NCI-H2107 treated with DMSO at 0.1 percent for 48 hours (cell line): ENCODE data around the gene FOXK2.

Source experiments
- DNase-seq: peaks from one replicate; lab custom pipeline; 2025; ENCODE audit not compliant: unreplicated experiment; lab: John Stamatoyannopoulos, UW

FOXK2 gene

DNA sequence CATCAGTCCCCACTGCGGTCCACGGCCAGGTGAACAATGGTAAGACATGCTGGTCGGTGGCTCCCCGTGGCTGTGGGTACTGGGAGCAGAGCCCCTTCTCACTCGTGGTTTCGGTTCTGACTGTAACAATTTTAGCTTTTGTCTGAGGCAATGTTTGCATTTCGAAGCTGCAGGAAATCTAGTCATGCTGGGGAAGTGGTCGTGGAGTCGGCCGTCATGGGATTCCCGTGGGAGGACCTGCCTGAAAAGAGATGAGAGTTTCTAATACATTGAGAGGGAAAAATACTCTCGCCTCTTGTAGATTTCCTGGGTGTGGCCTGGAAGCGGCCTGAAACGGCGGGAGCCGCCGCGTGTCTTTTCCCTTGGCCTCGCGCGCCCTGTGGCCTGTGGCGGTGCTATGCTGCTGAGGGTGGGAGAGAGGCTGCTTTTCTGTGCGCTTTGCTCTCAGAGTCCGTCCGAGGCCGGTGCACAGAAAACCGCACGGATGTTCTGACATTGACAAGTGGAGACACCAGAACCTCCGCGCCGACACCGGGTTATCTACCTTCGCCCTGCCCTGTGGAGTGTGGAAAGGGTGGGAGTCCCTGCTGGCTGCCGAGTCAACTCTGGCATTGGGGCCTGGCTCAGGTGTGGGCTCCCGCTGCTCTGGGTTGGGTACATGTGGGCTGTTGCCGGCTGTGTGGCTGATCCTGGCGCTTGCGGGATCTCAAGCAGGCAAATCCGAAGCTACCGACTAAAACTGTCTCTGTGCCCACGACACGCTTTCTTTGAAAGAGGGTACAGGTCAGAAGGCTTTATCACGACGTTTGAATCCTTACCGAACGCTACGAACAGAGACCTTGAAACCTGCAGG is 67.9 kb downstream of the FOXK2 start:
- DNase-seq = no peak

GRCh38 chr17:82588266-82589175 is 69.0 kb downstream of the FOXK2 start:
- DNase-seq = no peak

- DNase-seq = no peak
Measured at GRCh38 chr17:82589851-82590180, 70.3 kb downstream of the FOXK2 start.

DNA sequence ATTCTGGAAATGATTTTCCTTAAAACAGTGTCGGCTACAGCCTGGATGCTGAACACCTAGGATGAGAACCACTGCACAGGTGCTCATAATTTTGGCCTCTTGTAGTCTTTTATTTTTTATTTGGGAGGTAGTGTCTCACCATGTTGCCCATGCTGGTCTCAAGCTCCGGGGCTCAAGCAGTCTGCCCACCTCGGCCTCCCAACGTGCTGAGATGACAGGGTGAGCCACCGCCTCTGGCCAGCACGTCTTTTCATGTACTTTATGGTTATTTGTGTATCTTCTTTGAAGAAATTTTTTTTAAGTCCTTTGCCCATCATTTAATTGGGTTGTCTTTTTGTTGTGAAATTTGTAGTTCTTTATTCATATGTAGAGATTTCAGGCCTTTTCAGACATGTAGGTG is 70.7 kb downstream of the FOXK2 start:
- no peak for DNase-seq

DNA sequence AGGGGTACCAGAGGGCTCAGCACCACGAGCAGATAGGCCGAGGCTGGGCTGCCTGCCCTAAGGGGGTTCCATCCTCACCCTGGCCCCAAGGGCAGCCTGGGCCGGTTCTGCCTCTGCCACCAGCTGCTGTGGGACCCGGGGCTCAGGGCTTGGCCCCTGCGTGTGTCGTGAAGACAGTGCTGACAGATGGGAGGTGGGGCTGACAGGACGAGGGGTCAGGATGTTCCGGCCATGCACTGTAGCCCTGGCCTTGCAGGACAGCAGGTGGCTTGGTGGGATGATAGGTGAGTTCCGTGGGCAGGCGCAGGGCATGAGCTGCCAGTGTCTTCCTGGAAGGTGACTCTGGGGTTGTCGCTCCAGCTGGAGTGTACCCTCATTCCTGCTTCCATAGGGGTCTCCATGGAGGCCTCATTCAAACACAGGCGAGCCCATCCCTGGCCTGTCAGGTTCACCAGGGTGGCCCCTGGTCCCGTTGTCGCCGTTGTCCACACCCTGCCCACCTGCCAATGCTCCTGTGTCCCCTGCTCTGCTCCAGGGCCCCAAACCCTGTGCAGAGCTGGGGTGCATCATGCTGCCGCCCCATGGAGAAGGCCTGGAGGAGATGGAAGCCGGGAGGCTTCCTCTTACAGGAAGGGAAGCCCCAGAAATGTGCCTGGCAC is 71.5 kb downstream of the FOXK2 start:
- no peak for DNase-seq

GRCh38 chr17:82592289-82592766 is 72.8 kb downstream of the FOXK2 start:
- DNase-seq = no peak

GRCh38 chr17:82592767-82593589 is 73.4 kb downstream of the FOXK2 start:
- DNase-seq = no peak

DNA sequence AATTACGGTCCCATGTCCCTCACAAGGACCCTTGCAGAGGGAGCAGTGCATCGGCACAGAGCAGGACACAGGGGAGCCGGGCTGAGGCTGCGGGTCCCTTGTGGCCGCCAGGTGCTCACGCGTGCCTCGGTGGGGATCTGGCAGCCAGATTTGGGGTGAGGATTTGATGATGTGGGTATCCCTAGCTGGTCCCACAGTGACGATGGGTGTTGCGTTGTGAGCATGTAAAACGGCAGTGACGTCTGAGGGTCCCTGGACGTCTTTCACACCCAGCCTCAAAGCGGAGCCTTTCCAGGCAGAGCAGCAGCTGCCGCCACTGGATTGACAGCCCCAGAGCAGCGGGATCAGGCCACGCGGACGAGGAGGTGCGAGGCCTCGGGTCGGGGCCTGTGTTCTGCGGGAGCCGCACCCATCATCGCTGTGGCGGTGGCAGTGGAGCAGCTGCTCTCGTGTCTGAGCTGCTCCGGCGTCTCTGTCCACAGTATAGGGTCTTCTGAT is 74.1 kb downstream of the FOXK2 start:
- DNase-seq = no peak

- no peak for DNase-seq
Measured at GRCh38 chr17:82594571-82594970, 75.0 kb downstream of the FOXK2 start.

- no peak for DNase-seq
Measured at GRCh38 chr17:82595893-82596292, 76.4 kb downstream of the FOXK2 start.

- no peak for DNase-seq
Measured at GRCh38 chr17:82596296-82596695, 76.8 kb downstream of the FOXK2 start.

GRCh38 chr17:82596837-82597672 is 77.5 kb downstream of the FOXK2 start:
- no peak for DNase-seq

GRCh38 chr17:82598256-82599119 is 79.0 kb downstream of the FOXK2 start:
- DNase-seq = no peak

GRCh38 chr17:82599674-82600661 is 80.4 kb downstream of the FOXK2 start:
- DNase-seq = no peak

DNA sequence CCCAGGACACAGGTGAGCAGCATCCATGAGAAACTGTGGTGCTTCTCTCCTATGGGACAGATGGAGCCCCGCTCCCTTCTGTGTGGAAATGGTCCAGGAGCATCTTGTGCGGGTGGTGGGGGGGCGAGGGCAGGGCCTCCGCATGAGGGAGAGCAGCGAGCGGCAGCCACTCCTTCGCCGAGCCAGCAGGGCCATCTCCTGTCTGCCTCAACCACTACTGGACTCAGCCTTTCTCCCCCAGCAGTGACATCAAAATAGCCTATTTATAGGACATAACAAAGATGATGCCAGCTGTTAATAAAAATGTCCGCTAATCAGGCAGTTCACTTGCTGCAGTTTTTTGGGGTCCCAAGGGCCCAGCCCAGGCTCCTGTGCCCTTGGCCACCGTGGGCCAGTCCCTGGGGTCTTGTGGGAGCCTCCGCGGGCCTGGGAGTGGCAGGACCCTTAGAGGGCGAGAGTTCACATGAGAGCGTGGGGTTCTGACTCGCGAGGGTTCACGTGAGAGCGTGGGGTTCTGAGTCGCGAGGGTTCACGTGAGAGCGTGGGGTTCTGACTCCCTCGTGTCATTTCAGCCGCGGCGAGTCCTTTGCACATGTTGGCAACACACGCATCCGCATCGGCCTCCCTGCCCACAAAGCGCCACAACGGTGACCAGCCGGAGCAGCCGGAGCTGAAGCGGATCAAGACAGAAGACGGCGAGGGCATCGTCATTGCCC is 81.4 kb downstream of the FOXK2 start:
- DNase-seq = no peak

DNA sequence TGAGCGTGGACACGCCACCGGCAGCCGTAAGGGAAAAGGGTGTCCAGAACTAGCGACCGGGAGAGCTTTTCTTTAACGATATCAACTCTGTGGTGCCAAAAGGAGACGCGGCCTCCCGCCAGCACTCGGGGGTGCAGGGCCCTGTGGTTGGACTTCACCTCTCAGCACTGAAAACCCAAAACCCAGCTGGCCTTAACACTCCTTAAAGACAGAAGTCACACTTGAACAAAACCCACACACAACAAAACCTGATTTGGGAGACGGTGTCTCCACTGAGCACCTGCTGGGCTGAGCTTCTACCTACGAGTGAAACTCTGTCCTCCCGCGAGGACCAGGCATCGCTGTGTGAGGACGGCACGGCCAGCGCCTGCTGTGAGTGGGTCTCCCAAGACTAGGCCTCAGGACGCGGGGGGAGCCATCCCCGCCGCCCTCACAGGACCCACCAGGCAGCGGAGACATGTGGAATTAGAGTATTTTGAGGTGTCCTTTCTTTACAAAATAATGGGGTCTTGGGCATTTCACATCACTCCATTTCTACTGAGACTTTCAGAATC is 82.0 kb downstream of the FOXK2 start:
- DNase-seq = no peak
